ENCODE data around the gene GRIP2. TPM values are rescaled to one million over a fixed set of nuclear protein-coding genes. Genes with fewer than 3 reads are reported as not detected.
A peak's percentile ranks its signal among the peaks of the same experiment; 100 is the strongest.

Gene GRIP2
- total and polyA plus RNA-seq, 3 experiments from 2014 or later, result not detected

DNA sequence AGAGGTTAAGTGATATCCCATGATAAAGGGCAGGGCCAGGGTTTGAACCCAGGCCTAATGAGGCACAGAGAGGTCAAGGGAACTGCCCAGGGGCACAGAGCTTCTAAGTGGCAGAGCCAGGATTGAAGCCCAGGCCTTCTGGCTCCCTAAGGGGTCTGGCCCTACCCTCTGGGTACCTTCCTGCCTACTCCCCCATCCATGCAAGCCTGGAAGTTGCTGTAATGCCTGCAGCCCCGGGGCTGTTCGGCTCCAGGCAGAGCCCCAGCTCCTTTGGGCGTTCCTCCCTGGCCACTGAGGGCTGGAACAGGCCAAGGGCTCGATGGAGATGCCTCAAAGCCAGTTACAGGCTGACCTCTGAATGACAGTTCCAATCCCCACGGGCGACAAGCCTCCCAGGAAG is 4.5 kb downstream of the GRIP2 start:
- Histone ChIP-seq H3K9me3 (ENCODE audit: low read length) (no peaks in the 10 kb centered on the region), H3K27me3 (ENCODE audit: insufficient read depth, low read length, poor library complexity, severe bottlenecking) (no peaks in the 10 kb centered on the region), H3K4me1 (ENCODE audit: insufficient read depth, low read length) (no peaks in the 10 kb centered on the region), H3K27ac (ENCODE audit: low read depth, low read length) (no peak overlapping the region), H3K4me3 (ENCODE audit: low read length) (no peak overlapping the region), H3K36me3 (ENCODE audit: insufficient read depth, low read length) (no peaks in the 10 kb centered on the region)
- CTCF ChIA-PET, result no interaction called here
- POLR2A ChIA-PET, result no interaction called here
- Mint-ChIP-seq H3K9me3 (no peaks in the 10 kb centered on the region), H3K27me3 (peaks cover 10 to 20% of the 10 kb centered on the region in 2 donors), H3K27ac (no peak overlapping the region), H3K36me3 (no peaks in the 10 kb centered on the region), H3K4me1 (no peaks in the 10 kb centered on the region), H3K4me3 (no peak overlapping the region)
- peak in 1 of 5 donors; percentile 1 for DNase-seq

DNA sequence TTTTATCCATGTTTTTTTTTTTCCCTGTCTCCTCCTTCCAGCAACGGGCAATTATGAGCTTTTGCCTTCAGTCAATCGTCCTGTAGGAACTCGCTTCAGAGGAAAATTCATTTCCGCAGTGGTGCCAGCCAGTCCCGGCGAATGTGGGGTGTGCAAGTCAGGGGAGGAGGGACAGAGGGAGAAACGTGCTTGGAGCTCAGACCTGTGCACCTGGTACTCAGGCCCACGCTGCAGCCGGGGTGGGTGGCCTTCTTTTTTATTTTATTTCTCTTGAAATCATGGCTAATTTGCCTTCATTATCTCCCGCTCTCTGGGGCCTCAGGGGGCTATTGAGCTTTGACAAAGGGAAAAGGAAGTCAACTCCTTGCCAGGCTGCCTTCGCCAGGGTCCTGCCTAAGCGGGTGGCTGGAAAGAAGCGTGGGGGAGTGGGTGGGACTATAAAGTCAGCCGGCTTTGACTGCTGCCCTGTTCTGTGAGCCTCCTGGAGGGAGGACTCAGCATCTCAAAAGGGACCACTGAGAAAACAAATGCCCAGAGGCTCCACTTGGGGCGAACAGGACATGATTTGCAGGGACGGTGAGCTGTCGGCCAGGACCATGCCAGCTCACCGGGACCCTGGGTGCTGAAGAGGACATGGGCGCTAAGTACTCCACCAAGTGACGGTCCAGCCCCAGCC is 5.5 kb downstream of the GRIP2 start:
- no peak overlapping the region for H3K4me3 ChIP-seq (ENCODE audit: low read length)
- Mint-ChIP-seq H3K27ac (peak overlapping the region in 1 of 8 donors; percentile 38), H3K4me3 (no peak overlapping the region), H3K4me1 (no peaks in the 10 kb centered on the region), H3K27me3 (peaks cover 10 to 26% of the 10 kb centered on the region in 2 donors), H3K9me3 (peaks cover 0 to 2% (median 0%) of the 10 kb centered on the region in 5 donors), H3K36me3 (no peaks in the 10 kb centered on the region)
- no peaks in the 10 kb centered on the region for H3K9me3 ChIP-seq (ENCODE audit: low read length)
- H3K36me3 ChIP-seq (ENCODE audit: insufficient read depth, low read length), result no peaks in the 10 kb centered on the region
- peak in 1 of 5 donors; percentile 20 for DNase-seq
- no peaks in the 10 kb centered on the region for H3K27me3 ChIP-seq (ENCODE audit: insufficient read depth, low read length, poor library complexity, severe bottlenecking)
- H3K4me1 ChIP-seq (ENCODE audit: insufficient read depth, low read length), result no peaks in the 10 kb centered on the region
- no peak overlapping the region for H3K27ac ChIP-seq (ENCODE audit: low read depth, low read length)
- ChIA-PET CTCF (no interaction called here), POLR2A (no interaction called here)

DNA sequence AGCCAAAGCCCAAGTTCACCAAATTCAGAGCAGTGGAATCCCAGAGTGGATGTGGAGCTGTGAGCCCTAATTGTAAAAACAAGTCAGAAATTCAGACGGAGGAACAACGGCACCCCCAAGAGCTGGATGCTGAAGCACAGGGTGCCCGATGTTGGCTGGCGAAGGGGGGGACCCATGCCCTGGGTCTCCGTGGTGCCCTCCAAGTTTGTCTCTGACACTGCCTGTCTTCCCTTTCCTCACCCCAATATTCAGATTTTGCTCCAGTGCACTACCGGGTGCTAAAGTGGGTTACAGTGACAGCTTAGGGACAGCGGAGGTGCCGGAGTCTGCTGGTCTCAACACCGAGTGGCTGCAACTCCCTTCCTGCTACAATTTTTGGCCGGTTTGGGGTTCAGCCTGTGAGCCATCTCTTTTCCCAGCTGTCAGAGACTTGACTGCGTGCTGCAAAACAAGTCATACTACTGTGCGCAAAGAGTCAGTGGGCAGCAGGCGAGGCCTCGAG is 6.6 kb downstream of the GRIP2 start:
- Mint-ChIP-seq H3K27me3 (peaks cover 10 to 29% of the 10 kb centered on the region in 2 donors), H3K4me3 (no peak overlapping the region), H3K27ac (no peak overlapping the region), H3K9me3 (peaks cover 0 to 2% (median 0%) of the 10 kb centered on the region in 5 donors), H3K36me3 (no peaks in the 10 kb centered on the region), H3K4me1 (no peaks in the 10 kb centered on the region)
- peak in 1 of 5 donors; percentile 39 for DNase-seq
- H3K4me1 ChIP-seq (ENCODE audit: insufficient read depth, low read length), result no peaks in the 10 kb centered on the region
- POLR2A ChIA-PET, result no interaction called here
- CTCF ChIA-PET, result no interaction called here
- H3K9me3 ChIP-seq (ENCODE audit: low read length), result no peaks in the 10 kb centered on the region
- no peaks in the 10 kb centered on the region for H3K36me3 ChIP-seq (ENCODE audit: insufficient read depth, low read length)
- no peak overlapping the region for H3K4me3 ChIP-seq (ENCODE audit: low read length)
- no peaks in the 10 kb centered on the region for H3K27me3 ChIP-seq (ENCODE audit: insufficient read depth, low read length, poor library complexity, severe bottlenecking)
- no peak overlapping the region for H3K27ac ChIP-seq (ENCODE audit: low read depth, low read length)

DNA sequence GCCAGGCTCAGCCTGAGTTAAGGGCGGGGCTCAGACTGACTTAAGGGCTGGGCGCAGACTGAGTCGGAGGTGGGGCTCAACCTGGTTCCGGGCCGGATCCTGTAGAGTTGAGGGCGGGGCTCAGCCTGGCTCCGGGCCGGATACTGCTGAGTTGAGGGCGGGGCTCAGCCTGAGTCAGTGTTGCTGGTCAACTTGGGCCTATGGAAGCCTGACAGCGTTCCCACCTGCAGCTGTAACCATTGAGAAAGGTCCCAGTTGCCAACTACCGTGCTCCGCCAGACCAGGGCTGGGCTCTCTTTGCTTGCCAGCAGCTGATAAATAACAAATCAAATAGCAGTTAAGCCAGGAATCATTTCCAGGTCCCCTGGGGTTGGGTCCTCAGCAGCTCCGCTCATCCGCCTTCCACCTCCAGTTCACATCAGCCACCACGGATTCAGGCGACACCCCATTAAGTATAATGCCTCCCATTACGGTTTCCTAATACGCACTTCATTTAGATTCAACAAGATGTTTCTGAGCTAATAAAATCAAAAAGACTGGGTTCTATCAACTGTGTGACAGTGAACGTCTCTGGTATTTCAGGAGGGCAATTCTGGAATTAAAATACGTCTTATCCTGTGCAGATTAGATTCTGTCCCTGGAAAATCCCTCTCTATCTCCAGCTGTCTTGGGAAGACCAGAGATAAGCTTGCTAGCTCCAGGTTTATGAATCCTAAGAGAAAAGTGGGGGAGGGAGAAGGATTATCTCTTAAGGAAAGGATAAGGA is 7.3 kb downstream of the GRIP2 start:
- no peaks in the 10 kb centered on the region for H3K4me1 Mint-ChIP-seq
- H3K27me3 Mint-ChIP-seq, result peaks cover 10 to 31% of the 10 kb centered on the region in 2 donors

DNA sequence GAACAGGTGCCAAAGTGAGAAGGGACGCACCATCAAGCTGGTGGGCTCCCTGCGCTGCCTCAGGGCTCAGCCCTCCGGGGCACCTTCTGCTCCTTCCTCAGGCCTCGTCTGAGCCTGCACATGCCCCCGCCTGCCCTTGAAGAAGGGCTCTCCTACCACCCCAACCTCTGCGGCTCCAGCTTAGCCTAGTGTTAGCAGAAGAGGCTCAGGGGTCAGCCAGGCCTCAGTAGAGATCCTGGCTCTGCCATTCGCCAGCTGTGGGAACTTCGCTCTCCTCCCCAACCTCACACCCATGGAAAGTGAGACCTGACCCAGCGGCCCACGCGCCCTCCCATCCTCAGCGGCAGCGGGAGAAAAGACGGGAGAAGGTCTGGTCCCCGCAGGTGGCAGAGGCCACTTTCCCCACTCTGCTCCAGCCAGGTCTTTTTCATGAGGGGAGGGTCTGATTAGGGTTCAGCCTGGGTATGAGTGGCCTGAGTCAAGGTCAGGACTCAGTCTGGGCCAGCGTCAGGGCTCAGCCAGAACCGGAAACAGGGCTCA is 8.2 kb downstream of the GRIP2 start:
- H3K4me3 Mint-ChIP-seq, result no peak overlapping the region

More for the DNA sequence above, 7.3 kb downstream of the GRIP2 start:
- Mint-ChIP-seq H3K27ac (no peak overlapping the region), H3K9me3 (peaks cover 0 to 2% (median 0%) of the 10 kb centered on the region in 5 donors), H3K4me3 (no peak overlapping the region), H3K36me3 (no peaks in the 10 kb centered on the region)
- DNase-seq, result peak in 1 of 5 donors; percentile 31
- POLR2A ChIA-PET, result no interaction called here
- H3K9me3 ChIP-seq (ENCODE audit: low read length), result no peaks in the 10 kb centered on the region
- CTCF ChIA-PET, result no interaction called here
- H3K4me3 ChIP-seq (ENCODE audit: low read length), result no peak overlapping the region
- no peaks in the 10 kb centered on the region for H3K4me1 ChIP-seq (ENCODE audit: insufficient read depth, low read length)
- no peaks in the 10 kb centered on the region for H3K36me3 ChIP-seq (ENCODE audit: insufficient read depth, low read length)
- H3K27me3 ChIP-seq (ENCODE audit: insufficient read depth, low read length, poor library complexity, severe bottlenecking), result no peaks in the 10 kb centered on the region
- no peak overlapping the region for H3K27ac ChIP-seq (ENCODE audit: low read depth, low read length)

DNA sequence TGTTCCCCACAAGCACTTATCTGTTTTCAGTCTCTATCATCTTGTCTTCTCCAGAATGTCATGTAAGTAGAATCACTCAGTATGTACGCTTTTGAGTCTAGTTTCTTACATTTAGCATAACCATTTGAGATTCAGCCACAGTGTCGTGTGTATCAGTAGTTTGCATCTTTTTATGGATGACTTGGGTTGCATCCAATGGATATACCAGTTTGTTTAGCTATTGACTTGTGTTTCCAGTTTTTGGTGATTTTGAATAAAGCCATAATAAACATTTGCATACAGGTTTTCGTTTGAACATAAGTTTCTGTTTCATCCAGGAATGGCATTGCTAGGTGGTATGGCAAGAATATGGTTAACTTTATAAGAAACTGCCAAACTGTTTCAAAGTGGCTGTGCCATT is 12.1 kb downstream of the GRIP2 start:
- ChIA-PET POLR2A (no interaction called here), CTCF (no interaction called here)
- Histone ChIP-seq H3K27ac (ENCODE audit: low read depth, low read length) (no peak overlapping the region), H3K36me3 (ENCODE audit: insufficient read depth, low read length) (no peaks in the 10 kb centered on the region), H3K4me3 (ENCODE audit: low read length) (no peak overlapping the region), H3K9me3 (ENCODE audit: low read length) (no peaks in the 10 kb centered on the region), H3K27me3 (ENCODE audit: insufficient read depth, low read length, poor library complexity, severe bottlenecking) (peaks cover 5% of the 10 kb centered on the region), H3K4me1 (ENCODE audit: insufficient read depth, low read length) (no peaks in the 10 kb centered on the region)
- Mint-ChIP-seq H3K27ac (no peak overlapping the region), H3K9me3 (peaks cover 0 to 2% (median 0%) of the 10 kb centered on the region in 5 donors), H3K4me3 (no peak overlapping the region), H3K4me1 (peaks cover 0 to 6% (median 0%) of the 10 kb centered on the region in 3 donors), H3K36me3 (no peaks in the 10 kb centered on the region), H3K27me3 (peaks cover 14 to 32% of the 10 kb centered on the region in 2 donors)
- DNase-seq, result no peak

More for the DNA sequence above, 8.2 kb downstream of the GRIP2 start:
- Histone ChIP-seq H3K27me3 (ENCODE audit: insufficient read depth, low read length, poor library complexity, severe bottlenecking) (no peaks in the 10 kb centered on the region), H3K4me3 (ENCODE audit: low read length) (no peak overlapping the region), H3K9me3 (ENCODE audit: low read length) (no peaks in the 10 kb centered on the region), H3K4me1 (ENCODE audit: insufficient read depth, low read length) (no peaks in the 10 kb centered on the region), H3K27ac (ENCODE audit: low read depth, low read length) (no peak overlapping the region), H3K36me3 (ENCODE audit: insufficient read depth, low read length) (no peaks in the 10 kb centered on the region)
- Mint-ChIP-seq H3K4me1 (no peaks in the 10 kb centered on the region), H3K9me3 (peaks cover 0 to 2% (median 0%) of the 10 kb centered on the region in 5 donors), H3K36me3 (no peaks in the 10 kb centered on the region), H3K27ac (no peak overlapping the region), H3K27me3 (peaks cover 10 to 32% of the 10 kb centered on the region in 2 donors)
- peak in 1 of 5 donors; percentile 23 for DNase-seq
- POLR2A ChIA-PET, result no interaction called here
- CTCF ChIA-PET, result no interaction called here

DNA sequence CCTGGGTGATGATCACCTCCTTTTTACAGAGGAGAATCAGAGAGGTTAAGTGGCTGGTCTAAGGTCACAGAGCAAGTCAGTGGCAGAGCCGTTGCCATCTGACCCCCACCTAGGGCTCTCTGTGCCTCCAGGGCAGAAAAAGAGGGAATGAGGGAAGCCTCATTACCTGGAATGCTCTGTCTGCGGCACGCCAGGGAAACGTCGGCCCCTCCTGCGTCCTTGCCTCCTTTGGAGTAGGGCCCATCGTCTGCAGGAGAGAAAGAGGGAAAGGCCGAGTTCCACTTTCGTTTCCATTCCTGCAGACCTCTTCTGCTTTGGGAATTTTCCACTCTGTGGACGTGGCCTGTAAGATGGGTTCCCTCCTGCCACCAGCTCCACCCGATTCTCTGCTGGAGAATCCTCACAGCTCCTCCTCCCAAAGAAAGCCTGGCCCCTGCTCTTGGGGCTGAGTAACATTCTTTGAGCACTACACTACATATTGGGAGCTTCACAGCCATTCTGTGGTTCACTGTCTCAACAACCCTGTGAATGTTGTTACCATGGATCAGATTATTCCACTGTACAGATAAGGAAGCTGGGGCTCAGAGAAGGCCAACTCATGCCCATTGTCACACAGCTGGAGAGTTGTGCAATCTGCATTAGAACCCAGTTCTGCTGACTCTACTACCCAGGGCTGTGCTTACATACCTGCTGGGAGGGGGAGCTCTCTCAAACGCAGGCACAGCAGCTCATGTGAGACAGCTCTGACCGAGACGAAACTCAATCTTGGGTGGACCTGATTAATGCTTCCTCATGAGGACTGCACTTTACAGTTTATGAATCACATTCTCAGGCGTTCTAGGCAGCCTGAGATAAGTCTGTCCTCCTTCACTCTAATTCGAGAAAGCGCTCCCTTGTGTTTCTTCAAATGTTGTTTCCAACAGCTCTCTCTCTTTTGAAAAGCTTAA is 14.2 kb downstream of the GRIP2 start:
- peaks cover 6 to 31% of the 10 kb centered on the region in 2 donors for H3K27me3 Mint-ChIP-seq
- DNase-seq, result no peak
- H3K36me3 Mint-ChIP-seq, result no peaks in the 10 kb centered on the region
- peaks cover 0 to 6% (median 0%) of the 10 kb centered on the region in 3 donors for H3K4me1 Mint-ChIP-seq
- no peaks in the 10 kb centered on the region for H3K4me1 ChIP-seq (ENCODE audit: insufficient read depth, low read length)
- H3K36me3 ChIP-seq (ENCODE audit: insufficient read depth, low read length), result no peaks in the 10 kb centered on the region
- no peak overlapping the region for H3K27ac ChIP-seq (ENCODE audit: low read depth, low read length)
- no peak overlapping the region for H3K4me3 ChIP-seq (ENCODE audit: low read length)
- H3K27ac Mint-ChIP-seq, result no peak overlapping the region
- no peaks in the 10 kb centered on the region for H3K9me3 ChIP-seq (ENCODE audit: low read length)
- CTCF ChIA-PET, result interaction anchor here (1.3 to 1.4 kb wide), 2 partner anchors 14 to 17 kb away, joined by 3 read pairs; partner anchors contain the start of gene GRIP2
- H3K27me3 ChIP-seq (ENCODE audit: insufficient read depth, low read length, poor library complexity, severe bottlenecking), result peaks cover 5% of the 10 kb centered on the region
- POLR2A ChIA-PET, result no interaction called here
- H3K4me3 Mint-ChIP-seq, result no peak overlapping the region
- H3K9me3 Mint-ChIP-seq, result peaks cover 0 to 2% (median 0%) of the 10 kb centered on the region in 5 donors

Measured in CD8-positive, alpha-beta memory T cell (primary cell).